K562 (cell line): Measurements from ENCODE around the gene MUSTN1. TPM values are rescaled to one million over a fixed set of nuclear protein-coding genes. Genes with fewer than 3 reads are reported as not detected.

ENCODE experiments used
- ATAC-seq: fragments of 200-7000 bp; cut with Tn5 transposase; 3 replicates; pipeline ENCODE4 v1.9.1; 2020; ENCODE audit warnings: moderate library complexity
- BruUV-seq: library from RNA; stranded (reverse); fragments of 400-500 nt; replicated peaks from 2 replicates; lab custom pipeline; 2021; lab: Mats Ljungman, UMichigan
- CTCF ChIA-PET: fragments of 300-600 bp; formaldehyde crosslinking; extraction: SDS; loops from one replicate; lab custom pipeline; 2021; ENCODE audit warnings: low intra/inter-chr PET ratio; lab: Yijun Ruan, JAX
- POLR2A ChIA-PET: fragments of 300-600, 350-650 bp; sonication (Branson Sonifier 250); formaldehyde crosslinking; extraction: SDS; loops from one replicate; lab custom pipeline; 2021; ENCODE audit warnings: antibody characterized with exemption, inconsistent platforms; lab: Yijun Ruan, JAX
- DNase-seq, 4 experiments: peaks; one replicate each; pipeline versions ENCODE4 v3.0.0 to v3.0.0-alpha.2; 2011 to 2018; ENCODE audit warnings: low spot score in 3 of 4, mixed read lengths in 3 of 4; ENCODE audit errors: extremely low read depth in 1 of 4
- FAIRE-seq: peaks from 2 replicates; lab custom pipeline; 2011; peaks lifted over from hg19 to GRCh38; lab: Jason Lieb, UNC
- H2AFZ ChIP-seq: 2 replicates; pipeline ENCODE4 v1.6.0; 2011; ENCODE audit warnings: low read depth, low read length, control low read depth, inconsistent platforms
- H3K27ac ChIP-seq: fragments of 200-600 bp; 3 replicates; pipeline ENCODE4 v1.8.0; 2011; ENCODE audit warnings: low read depth, mild to moderate bottlenecking, control low read depth, inconsistent platforms, low read length, moderate library complexity, mixed read lengths; ENCODE audit errors: extremely low read depth
- H3K27me3 ChIP-seq, 2 experiments: fragments of 300-600 bp in 1 of 2; 2 replicates in 1 of 2; 3 replicates in 1 of 2; pipeline versions ENCODE4 v1.6.0 to v1.8.0; 2011; ENCODE audit warnings: inconsistent platforms in 2 of 2, low read length in 2 of 2, mild to moderate bottlenecking in 1 of 2, mixed read lengths in 1 of 2, moderate library complexity in 1 of 2; ENCODE audit not compliant: control insufficient read depth in 2 of 2, insufficient read depth in 2 of 2
- H3K36me3 ChIP-seq: fragments of 300-600 bp; 3 replicates; pipeline ENCODE4 v1.8.0; 2011; ENCODE audit warnings: mild to moderate bottlenecking, low read length, inconsistent platforms; ENCODE audit not compliant: control insufficient read depth, insufficient read depth
- H3K4me1 ChIP-seq, 2 experiments: fragments of 200-600 bp in 1 of 2; replicated peaks in 1 of 2; 2 replicates in 1 of 2; 3 replicates in 1 of 2; pipeline versions ENCODE4 v1.5.1 to v1.8.0; 2011; ENCODE audit warnings: inconsistent platforms in 2 of 2, low read length in 2 of 2, mild to moderate bottlenecking in 1 of 2, mixed read lengths in 1 of 2, moderate library complexity in 1 of 2; ENCODE audit not compliant: control insufficient read depth in 2 of 2, insufficient read depth in 2 of 2
- H3K4me2 ChIP-seq: 2 replicates; pipeline ENCODE4 v1.6.1; 2011; ENCODE audit warnings: low read length, control low read depth, inconsistent platforms, mixed read lengths; ENCODE audit not compliant: insufficient read depth
- H3K4me3 ChIP-seq: fragments of 200-600 bp; sonication (generic), shearing (Covaris generic); 2 replicates; pipeline ENCODE4 v1.5.1; 2016; ENCODE audit warnings: control low read depth, inconsistent platforms
- H3K79me2 ChIP-seq: fragments of 200-600 bp; 3 replicates; pipeline ENCODE4 v1.8.0; 2011; ENCODE audit warnings: low read length, inconsistent platforms; ENCODE audit not compliant: control insufficient read depth, insufficient read depth
- H3K9ac ChIP-seq, 2 experiments: 2 replicates each; pipeline versions ENCODE4 v1.6.0 to v1.6.1; 2011; ENCODE audit warnings: low read depth in 2 of 2, low read length in 2 of 2, control low read depth in 1 of 2, inconsistent platforms in 1 of 2, mild to moderate bottlenecking in 1 of 2, mixed read lengths in 1 of 2; ENCODE audit not compliant: insufficient read depth in 1 of 2
- H3K9me1 ChIP-seq: one replicate; pipeline ENCODE4 v1.6.0; 2011; ENCODE audit warnings: inconsistent platforms, mild to moderate bottlenecking, low read length, moderate library complexity; ENCODE audit not compliant: control insufficient read depth, insufficient read depth
- H3K9me3 ChIP-seq: replicated peaks from 2 replicates; pipeline ENCODE4 v1.5.1; 2011; ENCODE audit warnings: low read depth, low read length, inconsistent platforms; ENCODE audit not compliant: control insufficient read depth, insufficient read depth
- H4K20me1 ChIP-seq: replicated peaks from 2 replicates; pipeline ENCODE4 v1.6.1; 2011; ENCODE audit warnings: low read length, inconsistent platforms, mixed read lengths; ENCODE audit not compliant: control insufficient read depth, insufficient read depth
- EHMT2 ChIP-seq: fragments of 450-650 bp; IDR thresholded peaks from 2 replicates; pipeline ENCODE4 v1.6.1; 2018; ENCODE audit warnings: antibody characterized with exemption
- MED1 ChIP-seq: sonication (generic); formaldehyde crosslinking; IDR thresholded peaks from 2 replicates; pipeline ENCODE4 v1.8.1; 2023; ENCODE audit warnings: missing genetic modification reagents, borderline replicate concordance
- MYBL2 ChIP-seq, 2 experiments: fragments of 450-650 bp in 1 of 2; sonication (generic) in 1 of 2; formaldehyde crosslinking in 1 of 2; IDR thresholded peaks; 2 replicates each; pipeline versions ENCODE4 v1.6.1 to v1.8.1; 2017 to 2022; ENCODE audit warnings: borderline replicate concordance in 1 of 2, inconsistent platforms in 1 of 2, low read depth in 1 of 2, mild to moderate bottlenecking in 1 of 2, missing genetic modification reagents in 1 of 2, moderate library complexity in 1 of 2
- PPARD ChIP-seq: fragments of 250-450 bp; sonication (Bioruptor Pico); IDR thresholded peaks from 2 replicates; pipeline ENCODE4 v1.8.0; 2022; ENCODE audit warnings: inconsistent platforms, mild to moderate bottlenecking, moderate library complexity
- PTRF ChIP-seq: fragments of 450-650 bp; IDR thresholded peaks from 2 replicates; pipeline ENCODE4 v1.6.1; 2016; ENCODE audit warnings: mild to moderate bottlenecking, missing genetic modification characterization, missing compliant biosample characterization
- RAD21 ChIP-seq, 2 experiments: fragments of 250-450 bp in 1 of 2; fragments of 450-650 bp in 1 of 2; sonication (Bioruptor Pico) in 1 of 2; formaldehyde crosslinking in 1 of 2; IDR thresholded peaks in 1 of 2; conservative IDR thresholded peaks in 1 of 2; 2 replicates each; pipeline versions ENCODE4 v1.4.0 to v1.8.0; 2020 to 2022; ENCODE audit warnings: mild to moderate bottlenecking in 2 of 2, moderate library complexity in 1 of 2
- RBFOX2 ChIP-seq: fragments of 200-400 bp; formaldehyde crosslinking; IDR thresholded peaks from 2 replicates; pipeline ENCODE4 v1.6.1; 2017; ENCODE audit warnings: low read depth, mild to moderate bottlenecking, low read length, moderate library complexity
- SAP30 ChIP-seq: fragments of 200-600 bp; sonication (generic); IDR thresholded peaks from 2 replicates; pipeline ENCODE4 v1.6.1; 2012; ENCODE audit warnings: borderline replicate concordance, low read depth, mild to moderate bottlenecking, moderate library complexity, low read length, control low read depth, inconsistent platforms; ENCODE audit not compliant: insufficient read depth, poor library complexity, severe bottlenecking
- TEAD1 ChIP-seq, 2 experiments: fragments of 450-650 bp in 1 of 2; sonication (generic) in 1 of 2; formaldehyde crosslinking; IDR thresholded peaks; 2 replicates each; pipeline versions ENCODE4 v1.4.0 to v1.8.0; 2020 to 2022; ENCODE audit warnings: mild to moderate bottlenecking in 2 of 2, missing genetic modification reagents in 1 of 2
- ZNF197 ChIP-seq: fragments of 200-800 bp; sonication (Bioruptor generic); IDR thresholded peaks from 2 replicates; pipeline ENCODE4 v1.6.1; 2016; ENCODE audit warnings: low read depth, missing genetic modification characterization, missing compliant biosample characterization
- ZNF239 ChIP-seq: fragments of 250-450 bp; sonication (Bioruptor Pico); IDR thresholded peaks from 2 replicates; pipeline ENCODE4 v1.4.0; 2020; ENCODE audit warnings: mild to moderate bottlenecking
- ZNF785 ChIP-seq: fragments of 250-450 bp; sonication (Bioruptor Pico); IDR thresholded peaks from 2 replicates; pipeline ENCODE4 v1.4.0; 2020; ENCODE audit warnings: mild to moderate bottlenecking
- WGBS: fragments of 100-300 bp; shearing (Covaris generic); methylation state at CpG from one replicate; pipeline ENCODE4 v1.1.6; 2016; ENCODE audit warnings: low coverage, mixed read lengths; ENCODE audit not compliant: insufficient coverage; ENCODE audit errors: missing lambda C conversion rate; 5-methylcytosine and 5-hydroxymethylcytosine counted together
- in situ Hi-C: fragments of 300-500 bp; cut with MboI; formaldehyde crosslinking; loops from 4 replicates; pipeline ENCODE4 v1.15.0; 2018; ENCODE audit warnings: inconsistent platforms, mixed read lengths
- intact Hi-C: fragments of 100-400 bp; cut with micrococcal nuclease; formaldehyde crosslinking; loops from 2 replicates; pipeline ENCODE4 v1.14.2; 2022
- polyA plus RNA-seq, 8 experiments: library from polyadenylated mRNA; depleted of rRNA in 4 of 8; stranded (reverse) in 5 of 8; unstranded in 3 of 8; fragments of >200 nt; fragmentation: Nextera tagmentation in 2 of 8; fragmentation: Illumina TruSeq in 1 of 8; extraction: Ambion mirVana in 2 of 8; extraction: Trizol in 1 of 8; gene quantifications; 2 replicates each; pipeline versions ENCODE4 v1.2.1 to v1.2.3, GENCODE V29; 2011 to 2014; ENCODE audit warnings: inconsistent platforms in 1 of 8, missing spikeins in 1 of 8
- total RNA-seq, 7 experiments: library from RNA; depleted of rRNA in 6 of 7; stranded (reverse); fragments of >200 nt in 6 of 7; fragmentation: Illumina TruSeq in 2 of 7; extraction: Trizol in 2 of 7; gene quantifications; 2 replicates each; pipeline versions ENCODE4 v1.2.1 to v1.2.3, GENCODE V29; 2011 to 2021; ENCODE audit warnings: low replicate concordance in 1 of 7
- TF ChIP-seq, protein P1 (sequence below): sonication (generic); formaldehyde crosslinking; IDR thresholded peaks from 2 replicates; pipeline ENCODE4 v1.8.0; 2023; ENCODE audit warnings: mild to moderate bottlenecking, missing genetic modification reagents

MUSTN1 gene
- total and polyA plus RNA-seq, 9 of the 15 experiments (the other 6 are each of a cell fraction or from before 2014, with no cell fraction given): 0.15 to 0.78 (median 0.44) TPM; not detected in 4

DNA sequence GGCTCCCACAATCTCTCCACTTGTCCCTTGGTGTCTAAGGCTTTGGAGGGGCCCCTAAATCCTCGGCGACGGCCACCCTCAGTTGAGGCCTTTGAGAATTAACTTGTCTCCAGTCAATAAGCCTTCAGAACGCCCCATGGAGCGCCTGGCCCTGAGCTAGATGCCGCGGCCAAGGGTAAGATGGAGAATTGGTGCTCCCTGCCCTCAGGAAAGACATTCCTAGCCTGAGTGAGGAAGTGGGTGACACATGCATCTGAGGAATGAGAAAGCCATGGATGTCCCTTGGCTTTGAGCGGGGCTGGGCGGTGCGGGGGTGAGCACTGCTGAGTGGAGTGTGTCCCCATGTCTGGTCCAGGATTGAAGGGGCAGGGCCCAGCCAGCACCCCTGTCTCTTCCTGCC is 17.6 kb downstream of the MUSTN1 start:
- H3K27ac ChIP-seq: no peak overlapping the region
- H3K79me2 ChIP-seq: no peaks in the 10 kb centered on the region
- H3K9ac ChIP-seq: no peak overlapping the region
- 2% methylated on average over 10 of the region's 10 CpGs for WGBS
- DNase-seq (no peak), FAIRE-seq (no peak), ATAC-seq (no peak)
- H3K27me3 ChIP-seq: peaks cover 0 to 48% of the 10 kb centered on the region in 2 experiments; a peak in 3 of 5 replicates
- no peaks in the 10 kb centered on the region for H3K36me3 ChIP-seq
- H3K9me3 ChIP-seq: no peaks in the 10 kb centered on the region
- TF ChIP-seq PPARD (CRISPR knock-in tag) (no peak), ZNF785 (CRISPR knock-in tag) (no peak), MYBL2 (IDR thresholded peaks at IDR 0.05; ENCODE audit: low read depth) (no peak), MYBL2 (CRISPR knock-in tag; IDR thresholded peaks at IDR 0.05; ENCODE audit: borderline replicate concordance) (no peak), PTRF (tag) (no peak), EHMT2 (no peak), RAD21 (CRISPR knock-in tag; conservative IDR thresholded peaks at IDR 0.05 in 1 of 2, IDR thresholded peaks at IDR 0.05 in 1 of 2) (no peak), ZNF239 (no peak), SAP30 (no peak), MED1 (CRISPR knock-in tag) (no peak), RBFOX2 (no peak), TEAD1 (CRISPR knock-in tag; IDR thresholded peaks at IDR 0.05) (no peak), ZNF197 (CRISPR knock-in tag) (no peak)
- TF ChIP-seq, protein P1, sequence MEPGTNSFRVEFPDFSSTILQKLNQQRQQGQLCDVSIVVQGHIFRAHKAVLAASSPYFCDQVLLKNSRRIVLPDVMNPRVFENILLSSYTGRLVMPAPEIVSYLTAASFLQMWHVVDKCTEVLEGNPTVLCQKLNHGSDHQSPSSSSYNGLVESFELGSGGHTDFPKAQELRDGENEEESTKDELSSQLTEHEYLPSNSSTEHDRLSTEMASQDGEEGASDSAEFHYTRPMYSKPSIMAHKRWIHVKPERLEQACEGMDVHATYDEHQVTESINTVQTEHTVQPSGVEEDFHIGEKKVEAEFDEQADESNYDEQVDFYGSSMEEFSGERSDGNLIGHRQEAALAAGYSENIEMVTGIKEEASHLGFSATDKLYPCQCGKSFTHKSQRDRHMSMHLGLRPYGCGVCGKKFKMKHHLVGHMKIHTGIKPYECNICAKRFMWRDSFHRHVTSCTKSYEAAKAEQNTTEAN (CRISPR knock-in tag): no peak
- POLR2A ChIA-PET: no interaction called here
- no peak overlapping the region for H3K4me2 ChIP-seq
- in situ Hi-C loops (no loop called here), intact Hi-C loops (no loop called here)
- H3K9me1 ChIP-seq: no peaks in the 10 kb centered on the region
- H3K4me1 ChIP-seq: peaks cover 0 to 5% of the 10 kb centered on the region in 2 experiments; a peak in 2 of 5 replicates
- no peaks in the 10 kb centered on the region for H4K20me1 ChIP-seq
- CTCF ChIA-PET: no interaction called here
- no peak overlapping the region for H2AFZ ChIP-seq
- no TSS peak for BruUV-seq
- no peak overlapping the region for H3K4me3 ChIP-seq
